ENCODE results near the gene KCNK10.

The KCNK10 gene

DNA sequence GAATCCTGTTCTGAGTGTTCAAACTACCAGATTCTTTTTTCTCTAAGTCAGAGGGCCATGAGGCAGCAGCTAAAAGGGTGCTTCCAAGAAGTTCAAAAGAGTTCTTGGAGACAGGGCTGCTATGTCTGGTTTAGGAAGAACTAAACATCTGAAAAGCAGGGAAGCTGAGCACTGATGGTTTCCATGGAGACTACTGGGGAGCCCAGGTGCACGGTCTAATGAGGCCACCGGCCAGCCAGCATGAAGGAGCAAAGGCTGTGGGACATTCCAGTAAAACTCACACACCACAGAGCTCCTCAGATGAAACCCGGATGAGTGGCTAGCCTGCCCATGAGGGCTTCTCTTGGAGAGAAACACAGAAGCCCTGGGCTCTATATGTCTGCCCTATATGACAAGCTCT is 97.3 kb downstream of the KCNK10 start:
- no peak for DNase-seq (ENCODE audit: low spot score)

DNA sequence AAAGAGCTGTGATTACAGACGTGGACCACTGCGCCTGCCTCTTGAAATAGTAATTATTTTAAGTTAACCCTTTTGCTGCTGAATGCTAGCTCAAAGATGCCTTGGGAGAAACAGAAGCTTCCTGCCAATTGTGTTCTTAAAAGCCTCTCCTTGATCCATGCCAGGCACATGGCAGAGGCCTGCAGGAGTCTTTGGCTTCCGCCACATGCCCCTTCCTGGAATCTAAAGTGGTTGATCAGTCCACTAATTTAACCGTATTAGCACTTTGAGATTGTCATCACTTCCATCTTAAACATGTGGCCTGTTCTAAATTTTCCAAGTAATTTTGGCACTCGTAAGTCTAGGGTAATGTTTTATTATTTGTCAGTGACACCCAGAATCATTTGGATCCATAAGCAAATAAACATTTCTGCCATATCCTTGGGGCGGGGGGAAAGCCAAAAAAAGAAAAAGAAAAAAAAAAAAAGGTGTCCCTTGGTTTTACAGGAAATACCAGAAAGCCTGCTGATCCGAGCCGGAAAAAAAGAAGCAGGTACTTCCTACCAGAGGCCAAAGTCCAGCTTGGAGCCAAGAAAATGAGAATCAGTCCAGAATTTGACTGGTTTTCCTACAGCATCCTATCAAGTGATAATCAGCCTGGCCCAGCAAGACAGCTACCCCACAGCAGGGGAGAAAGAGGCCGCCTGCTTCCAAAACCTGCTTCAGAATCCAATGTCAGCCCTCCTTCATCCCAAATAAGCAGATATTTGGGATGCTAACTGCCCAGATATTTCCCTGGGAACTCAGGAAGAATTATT is 104.8 kb downstream of the KCNK10 start:
- DNase-seq (ENCODE audit: low spot score) = no peak

DNA sequence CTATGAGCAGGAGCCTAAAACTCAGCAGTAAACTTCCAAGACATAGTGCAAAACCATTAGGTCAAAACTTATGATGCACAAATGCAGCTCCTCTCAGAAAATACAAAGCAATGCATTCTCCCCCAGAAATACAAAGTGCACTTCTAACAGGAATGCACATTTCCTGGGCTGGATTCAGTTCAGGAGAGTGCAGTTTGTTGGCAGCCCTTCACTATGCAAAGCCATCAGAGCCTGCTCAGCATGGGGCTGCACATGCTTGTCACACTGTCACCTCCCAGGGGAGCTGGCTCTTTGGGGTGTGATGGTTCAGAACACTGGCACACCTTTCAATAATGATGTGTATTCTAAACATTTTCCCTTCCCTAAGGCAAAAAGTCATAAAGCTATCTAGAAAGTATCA is 110.4 kb downstream of the KCNK10 start:
- no peak for DNase-seq (ENCODE audit: low spot score)

DNA sequence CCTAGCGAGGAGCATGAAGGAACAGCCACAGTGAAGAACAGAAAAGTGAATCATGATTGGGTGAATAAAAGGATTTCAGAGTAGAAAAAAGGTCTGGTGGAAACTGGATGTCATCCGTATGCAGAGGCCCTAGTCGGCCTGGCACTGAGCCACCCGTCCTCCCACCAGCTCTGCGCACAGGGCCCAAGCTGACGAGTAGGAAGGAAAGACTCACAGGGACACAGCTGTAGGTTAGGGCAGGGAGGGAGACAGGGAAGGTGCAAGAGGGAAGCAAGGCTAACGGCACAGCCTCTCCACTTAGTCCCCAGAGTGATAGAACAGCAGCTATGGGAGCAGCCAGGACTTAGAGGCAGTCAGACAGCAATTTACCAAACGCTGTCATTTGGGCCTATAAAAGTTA is 112.6 kb downstream of the KCNK10 start:
- DNase-seq (ENCODE audit: low spot score) = no peak

DNA sequence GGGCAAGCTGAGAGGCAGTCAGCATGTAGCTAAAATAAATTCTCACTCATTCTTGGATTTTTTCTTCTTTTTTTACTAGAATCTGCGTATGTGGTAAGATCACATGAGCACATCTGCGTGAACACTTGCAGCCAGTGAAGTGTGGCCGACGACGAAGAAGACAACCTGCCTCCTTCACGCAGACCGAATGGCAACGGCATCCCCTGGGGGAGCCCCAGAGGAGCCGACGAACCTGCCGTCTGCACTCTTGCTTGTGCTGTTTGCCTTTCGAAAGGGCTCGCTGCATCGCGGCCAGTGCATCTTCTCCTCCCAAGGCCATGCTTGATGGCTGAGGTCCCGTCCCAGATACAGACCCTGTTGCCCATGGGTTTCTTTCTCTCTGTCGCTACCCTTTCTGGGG is 113.8 kb downstream of the KCNK10 start:
- no peak for DNase-seq (ENCODE audit: low spot score)

DNA sequence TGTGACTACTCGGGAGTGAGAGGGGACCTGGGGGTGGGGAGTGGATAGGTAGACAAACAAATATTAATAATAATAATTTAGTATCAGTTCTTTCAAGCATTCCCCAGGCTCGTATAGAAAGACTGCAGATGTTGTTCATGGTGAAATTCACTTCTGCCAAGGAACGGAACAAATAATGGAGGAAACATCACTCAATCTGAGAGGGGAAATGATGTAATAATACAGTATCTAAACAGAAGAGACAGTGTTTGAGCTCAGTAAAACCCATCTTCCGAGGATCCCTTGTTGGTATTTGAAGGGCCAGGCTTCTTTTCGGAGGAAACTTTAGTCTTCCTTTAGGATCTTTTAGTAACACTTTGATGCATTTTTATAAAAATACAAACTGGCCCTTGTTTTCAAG is 114.2 kb downstream of the KCNK10 start:
- DNase-seq (ENCODE audit: low spot score) = no peak

DNA sequence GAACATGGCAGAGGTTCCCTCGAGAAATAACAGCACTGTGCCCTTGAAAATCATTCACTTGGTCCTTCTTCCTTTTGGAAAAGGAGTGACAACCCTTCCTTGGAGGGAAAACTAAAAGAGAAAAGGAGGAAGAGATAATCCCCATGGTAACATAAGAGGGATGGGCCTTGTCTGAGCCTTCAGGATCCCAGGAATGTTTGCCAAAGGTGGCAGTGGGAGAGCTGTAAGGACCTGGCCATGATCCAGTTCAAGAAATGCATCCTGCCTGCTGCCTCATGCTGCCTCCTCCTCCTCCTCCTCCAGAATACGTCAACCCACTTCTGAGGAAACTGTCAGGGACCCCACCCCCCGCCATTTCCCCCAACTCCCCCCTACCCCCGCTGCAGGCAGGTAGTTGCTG is 118.8 kb downstream of the KCNK10 start:
- no peak for DNase-seq (ENCODE audit: low spot score)

DNA sequence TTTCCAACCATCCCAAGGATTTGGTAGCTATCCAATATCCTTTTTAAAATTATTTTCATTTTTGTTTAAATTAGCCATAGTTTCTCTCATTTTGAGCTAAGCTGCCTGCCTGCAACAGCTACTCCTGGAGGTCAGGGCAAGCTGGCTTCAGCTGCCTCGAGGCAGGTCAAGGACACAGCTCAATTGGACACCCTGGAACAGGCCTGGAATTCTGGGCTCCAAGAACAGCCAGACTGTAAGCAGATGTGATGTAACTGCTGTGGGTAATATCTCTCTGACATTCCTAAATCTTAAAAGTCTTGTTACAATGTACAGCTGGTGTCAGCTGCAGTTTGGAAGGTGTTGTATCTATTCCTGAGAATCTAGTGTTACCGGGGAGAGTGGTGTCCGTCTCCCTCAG is 119.8 kb downstream of the KCNK10 start:
- DNase-seq (ENCODE audit: low spot score) = no peak

DNA sequence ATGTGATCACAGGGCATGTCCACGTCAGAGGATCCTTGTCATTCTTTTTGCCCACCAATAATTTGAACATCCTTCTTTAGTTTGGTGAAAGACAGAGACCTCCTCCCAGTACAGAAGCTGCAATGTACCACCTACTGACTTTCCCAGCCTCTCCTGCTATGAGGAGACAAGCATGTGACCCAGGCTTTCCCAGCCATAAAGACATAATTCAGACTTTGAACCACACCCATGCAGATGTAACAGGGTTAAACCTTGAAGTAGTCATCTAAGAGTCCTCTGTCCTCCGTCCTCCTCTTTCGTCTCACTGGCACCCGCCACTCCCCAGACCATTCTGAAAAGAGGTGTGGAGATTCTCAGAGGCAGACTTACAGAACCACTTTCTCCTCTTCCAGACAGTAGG is 120.8 kb downstream of the KCNK10 start:
- no peak for DNase-seq (ENCODE audit: low spot score)

DNA sequence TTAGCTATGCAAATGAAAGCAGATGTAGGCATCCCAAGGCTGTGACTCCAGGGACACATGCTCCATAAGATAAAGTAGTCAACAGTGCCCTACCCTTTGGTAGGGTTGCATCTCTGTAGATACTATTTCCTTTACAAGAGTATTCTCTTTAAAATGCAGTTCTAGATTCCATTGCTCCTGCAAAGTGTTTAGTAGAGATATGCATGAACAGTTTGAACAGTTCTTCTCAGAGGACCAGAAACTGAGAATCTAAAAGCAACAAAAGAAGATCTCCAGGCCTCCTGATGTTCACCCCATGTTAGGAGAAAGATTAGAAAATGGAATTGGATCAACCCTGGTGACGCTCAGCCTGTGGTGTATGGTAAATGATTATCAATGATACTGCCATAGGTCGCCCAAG is 121.2 kb downstream of the KCNK10 start:
- DNase-seq (ENCODE audit: low spot score) = no peak

DNA sequence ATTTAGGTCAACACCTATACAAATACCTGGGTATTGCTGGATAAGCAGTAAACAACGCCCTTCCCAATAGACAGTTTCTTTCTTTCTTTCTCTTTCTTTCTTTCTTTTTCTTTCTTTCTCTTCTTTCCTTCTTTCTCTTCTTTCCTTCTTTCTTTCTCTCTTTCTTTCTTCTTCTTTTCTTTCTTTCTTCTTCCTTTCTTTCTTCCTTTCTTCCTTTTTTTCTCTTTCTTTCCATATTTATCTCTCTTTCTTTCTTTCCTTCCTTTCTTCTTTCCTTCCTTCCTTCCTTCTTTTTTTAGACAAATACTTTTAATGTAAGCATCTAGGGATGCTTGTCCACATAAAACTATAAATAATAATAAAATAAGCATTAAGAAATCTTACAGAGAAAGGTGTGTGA is 123.2 kb downstream of the KCNK10 start:
- no peak for DNase-seq (ENCODE audit: low spot score)

DNA sequence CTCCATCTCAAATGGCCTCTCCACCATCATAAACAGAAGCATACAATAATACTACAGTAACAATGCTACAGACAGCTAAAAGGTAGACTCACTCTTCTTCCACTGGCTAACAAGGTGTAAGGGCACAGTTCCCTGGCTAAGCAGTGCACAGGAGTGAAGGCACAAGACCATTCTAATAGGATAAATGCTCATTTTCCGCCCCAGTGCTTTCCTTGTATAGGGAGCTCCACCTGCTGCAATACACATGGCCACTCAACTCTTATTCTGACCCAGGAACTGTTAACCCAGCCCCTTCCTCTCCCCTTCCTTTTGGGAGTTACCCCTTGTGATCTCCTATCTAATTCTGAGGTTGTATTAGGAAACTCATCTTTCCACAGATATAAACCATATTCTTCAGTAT is 124.6 kb downstream of the KCNK10 start:
- no peak for DNase-seq (ENCODE audit: low spot score)

DNA sequence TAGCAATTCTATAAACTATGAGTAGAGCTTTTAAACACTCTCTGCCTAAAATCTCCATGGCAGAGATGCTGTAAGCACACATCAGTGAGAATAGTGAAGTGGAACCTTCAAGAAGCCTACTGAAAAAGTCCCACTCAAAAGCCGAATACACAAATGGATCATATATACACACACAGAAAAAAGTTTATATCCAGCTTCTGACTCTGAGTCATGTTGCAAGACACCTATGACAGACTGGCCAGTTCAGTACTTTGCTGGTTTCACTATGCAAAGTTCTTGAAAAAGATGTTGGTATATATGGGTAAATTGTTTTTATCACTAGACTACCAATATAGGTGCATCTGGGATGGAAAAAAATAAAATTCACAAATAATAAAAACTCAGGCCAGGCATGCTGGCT is 126.1 kb downstream of the KCNK10 start:
- no peak for DNase-seq (ENCODE audit: low spot score)

DNA sequence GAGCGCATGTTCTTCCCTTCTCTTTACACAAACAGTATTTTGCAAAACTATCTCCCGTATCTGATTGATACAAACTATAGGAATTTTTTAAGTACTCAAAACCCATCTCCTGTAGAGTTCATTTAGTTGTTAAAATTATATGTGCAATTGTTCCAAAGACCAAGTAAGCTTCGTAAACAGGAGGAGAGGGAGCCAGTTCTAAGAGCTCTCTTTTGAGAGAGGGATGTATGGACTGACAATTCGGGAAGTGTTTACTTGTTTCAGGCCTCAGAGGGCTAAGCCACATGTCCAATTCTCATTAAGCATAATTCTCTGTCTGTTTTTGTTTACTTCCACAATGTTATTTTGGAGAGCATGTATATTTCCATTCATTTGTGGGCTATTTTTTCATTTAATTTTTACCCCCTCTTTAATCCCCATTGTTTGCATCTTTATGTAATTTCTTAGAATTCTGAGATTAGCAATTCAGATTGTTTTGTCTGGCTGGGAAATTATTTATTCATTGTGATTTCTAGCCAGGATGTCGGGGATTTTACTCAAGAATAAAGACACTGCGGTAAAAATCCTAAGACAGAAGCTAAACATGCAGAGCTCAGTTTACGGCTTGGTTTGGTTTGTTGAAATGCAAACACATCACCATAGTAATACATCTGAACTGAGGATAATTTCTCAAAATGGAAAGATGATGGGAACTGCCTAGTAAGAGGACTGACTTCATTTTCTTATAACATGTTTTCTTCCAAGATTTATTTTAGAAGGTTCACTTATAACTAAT is 126.8 kb downstream of the KCNK10 start:
- DNase-seq (ENCODE audit: low spot score) = no peak

DNA sequence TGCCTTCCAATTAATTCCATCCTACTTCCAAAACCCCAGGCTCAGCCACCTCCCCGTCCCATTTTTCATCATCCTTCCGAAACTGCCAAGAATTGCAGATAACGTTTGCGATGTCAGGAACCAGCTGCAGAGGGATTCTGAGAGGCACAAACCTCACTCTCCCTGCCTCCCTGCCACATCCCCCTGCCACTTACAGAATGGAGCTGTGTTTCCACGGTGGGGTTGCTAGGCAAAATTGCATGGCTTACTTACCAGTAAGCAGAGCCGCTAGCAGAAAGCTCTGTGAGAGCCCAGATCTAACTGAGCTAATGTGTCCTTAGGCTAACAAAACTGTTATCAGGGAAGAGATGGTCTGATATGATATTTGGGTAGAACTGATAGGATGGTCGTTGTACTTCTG is 127.4 kb downstream of the KCNK10 start:
- peak; percentile 18 for DNase-seq (ENCODE audit: low spot score)

DNA sequence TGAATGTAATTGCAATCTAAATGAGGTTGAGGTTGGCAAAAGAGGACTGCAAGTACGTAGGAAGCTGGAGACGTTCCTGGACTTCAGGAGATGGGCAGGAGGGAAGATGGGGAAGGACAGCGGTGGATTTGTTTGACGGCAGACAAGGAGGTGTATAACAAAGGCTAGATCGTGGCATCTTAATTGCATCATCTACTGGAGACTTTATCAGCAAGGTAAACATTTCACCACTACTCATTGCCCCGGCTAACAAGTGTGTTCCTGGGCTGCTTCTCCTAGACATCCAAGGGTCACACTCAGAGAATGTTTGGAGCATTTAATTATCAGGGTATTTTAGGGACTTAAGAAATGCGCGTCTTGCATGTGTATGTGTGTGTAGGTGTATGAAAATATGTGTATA is 128.5 kb downstream of the KCNK10 start:
- DNase-seq (ENCODE audit: low spot score) = peak; percentile 26

DNA sequence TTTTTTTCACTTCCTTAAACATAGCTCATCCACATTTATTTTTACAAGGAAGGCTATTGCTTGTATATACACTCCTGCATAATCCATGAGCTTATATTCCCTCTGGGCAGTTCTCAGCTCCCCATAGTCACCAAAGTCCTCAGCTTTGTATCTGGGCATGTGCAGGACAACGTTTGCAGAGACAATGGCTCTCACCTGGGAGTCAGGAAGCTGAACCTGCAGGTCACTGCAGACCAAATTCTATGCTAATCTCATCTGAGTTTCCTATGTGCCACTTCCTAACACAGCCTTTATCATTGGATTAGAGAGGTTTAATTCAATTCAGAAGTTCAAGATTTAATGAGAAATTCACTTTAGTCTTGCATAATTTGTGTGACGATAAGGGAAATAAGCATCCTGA is 131.5 kb downstream of the KCNK10 start:
- no peak for DNase-seq (ENCODE audit: low spot score)

DNA sequence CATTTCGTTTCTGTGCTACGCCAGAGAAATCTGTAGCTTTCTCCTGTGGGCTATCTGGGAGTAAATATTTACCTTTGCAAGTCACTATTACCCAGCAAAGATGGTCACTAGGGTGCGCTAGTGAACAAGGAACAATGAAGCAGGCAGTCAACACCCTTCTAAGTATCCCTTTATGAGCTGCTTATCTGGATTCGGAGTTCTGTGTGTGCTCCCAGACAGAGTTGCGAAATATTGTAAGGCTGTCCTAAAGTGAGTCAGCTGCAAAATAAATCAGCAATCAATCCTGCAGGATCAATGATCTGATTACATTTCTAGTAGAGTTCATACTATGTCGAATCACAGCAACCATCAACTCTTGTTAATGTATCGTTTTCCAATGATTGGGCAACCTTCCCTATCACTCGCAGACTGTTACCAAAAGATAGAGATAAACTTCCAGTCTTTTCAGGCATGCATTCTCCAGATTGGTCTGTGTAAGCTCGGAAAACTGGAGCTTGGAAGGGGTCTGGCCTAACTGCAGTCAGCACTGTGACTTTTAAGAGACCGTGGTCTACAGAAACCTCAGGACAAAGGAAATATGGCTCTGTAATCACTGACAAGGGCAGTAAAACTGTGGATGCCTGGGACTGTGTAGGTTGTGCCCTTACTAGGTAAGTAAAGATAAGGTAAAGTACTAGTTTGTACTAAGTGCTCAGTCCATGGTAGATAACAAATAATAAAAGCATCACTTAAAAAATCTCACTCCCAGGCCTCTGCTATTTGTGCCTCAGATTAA is 133.5 kb downstream of the KCNK10 start:
- DNase-seq (ENCODE audit: low spot score) = peak; percentile 76

DNA sequence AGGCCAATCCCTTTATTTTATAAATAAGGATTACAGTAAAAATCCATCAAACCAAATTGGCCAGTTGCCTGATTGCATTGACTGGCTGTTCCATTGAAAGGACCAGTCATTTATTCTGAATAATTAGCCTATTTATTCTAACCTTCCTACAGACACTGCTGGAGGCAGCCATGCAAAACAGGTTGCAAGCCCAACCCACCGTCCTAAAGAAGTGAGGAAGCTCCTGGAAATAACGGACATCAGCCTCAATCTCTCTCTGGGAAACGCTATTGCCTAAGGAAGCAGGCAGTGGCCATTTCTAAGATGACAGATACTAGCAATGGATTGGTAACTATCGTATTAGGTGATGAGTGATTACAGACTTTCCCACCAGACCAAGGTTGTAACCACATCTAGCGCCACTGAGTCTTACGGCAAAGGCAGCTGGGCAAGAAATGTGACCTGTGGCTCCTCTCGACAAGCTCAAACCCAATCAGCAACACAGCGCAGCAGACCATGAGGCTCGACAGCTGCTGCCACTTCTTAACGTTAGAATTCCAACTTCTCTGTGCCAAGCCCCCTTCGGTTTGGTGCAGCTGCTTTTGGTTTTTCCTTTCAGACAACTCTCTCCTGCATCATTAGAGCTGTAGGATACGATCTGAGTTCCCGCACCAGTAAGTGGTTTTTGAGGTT is 134.2 kb downstream of the KCNK10 start:
- no peak for DNase-seq (ENCODE audit: low spot score)

DNA sequence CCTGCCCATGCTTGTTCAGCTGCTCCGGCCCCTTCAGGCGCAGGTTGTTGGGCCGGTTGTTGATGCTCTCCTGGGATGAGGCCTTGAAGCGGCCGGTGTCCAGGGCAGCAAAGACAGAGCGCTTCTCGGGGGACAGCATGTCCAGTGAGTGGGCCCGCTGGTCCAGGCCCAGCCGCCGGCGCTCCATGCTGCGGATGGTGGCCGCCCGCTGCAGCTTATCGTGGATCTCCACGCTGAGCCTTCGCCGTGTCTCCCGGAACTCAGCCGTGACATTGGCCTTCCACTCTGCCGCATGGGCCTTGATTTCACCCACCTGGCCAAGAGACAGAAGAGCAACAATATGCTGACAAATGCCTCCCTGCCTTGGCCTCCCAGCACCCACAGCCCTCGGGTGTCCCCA is 137.2 kb downstream of the KCNK10 start:
- DNase-seq (ENCODE audit: low spot score) = no peak

DNA sequence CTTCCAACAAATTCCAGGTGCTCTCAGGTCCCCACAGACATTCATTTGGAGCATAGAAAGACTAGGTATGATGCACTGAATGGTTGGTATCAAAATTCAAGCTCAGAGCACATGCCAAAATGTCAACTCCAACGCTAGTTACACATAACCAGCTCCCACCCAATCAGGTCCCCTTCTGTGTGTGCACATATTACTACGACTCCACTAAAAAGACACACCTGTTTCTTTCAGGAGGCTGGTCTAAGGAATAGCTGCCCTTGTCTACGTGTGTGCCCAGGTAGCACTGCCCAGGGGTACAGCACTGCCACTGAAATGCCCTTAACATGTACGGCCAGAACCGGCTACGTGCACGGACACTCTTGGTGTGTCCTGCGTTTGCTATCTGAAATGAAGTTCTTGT is 138.1 kb downstream of the KCNK10 start:
- no peak for DNase-seq (ENCODE audit: low spot score)

DNA sequence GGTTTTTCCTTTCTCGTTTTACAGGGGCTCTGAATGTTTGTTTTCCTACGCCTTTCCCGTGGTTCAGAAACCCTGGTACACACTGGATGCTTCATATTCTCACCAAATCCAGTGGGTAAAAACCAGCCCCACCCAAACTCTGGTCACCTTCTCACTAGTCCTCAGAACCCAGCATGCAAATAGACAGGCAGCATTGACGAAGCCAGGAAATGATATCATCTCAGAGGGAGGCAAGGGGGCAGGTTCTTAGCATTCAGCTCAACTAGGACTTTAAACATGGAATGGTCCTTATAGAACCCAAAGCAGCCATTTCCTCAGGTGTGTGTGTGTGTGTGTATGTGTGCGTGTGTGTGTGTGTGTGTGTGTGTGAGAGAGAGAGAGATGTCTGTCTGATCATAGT is 142.0 kb downstream of the KCNK10 start:
- DNase-seq (ENCODE audit: low spot score) = no peak
